Right lobe of liver (tissue), 6 donors: ENCODE results near the gene NUDC. TPM values are rescaled to one million over a fixed set of nuclear protein-coding genes. Genes with fewer than 3 reads are reported as not detected.

ENCODE experiments used
- ATAC-seq, 4 donors: fragments of 200-7000 bp; cut with Tn5 transposase; one replicate each; pipeline ENCODE4 v1.9.1; 2020; ENCODE audit warnings: mild to moderate bottlenecking in 4 of 4, moderate library complexity in 4 of 4
- DNase-seq, 3 donors: peaks; one replicate each; pipeline ENCODE4 v3.0.0-alpha.2; 2020
- H3K27ac ChIP-seq, 3 donors: fragments of 200-600 bp; one replicate each; pipeline ENCODE4 v1.8.0; 2022
- H3K27me3 ChIP-seq, 2 donors: fragments of 200-600 bp; one replicate each; pipeline ENCODE4 v1.8.0; 2022
- H3K36me3 ChIP-seq, 4 donors: fragments of 200-600 bp; sonication (generic) in 1 of 4; one replicate each; pipeline versions ENCODE4 v1.5.1 to v1.8.0; 2017 to 2022; ENCODE audit warnings: control low read depth in 1 of 4
- H3K4me1 ChIP-seq, 4 donors: fragments of 200-600 bp; sonication (generic) in 1 of 4; one replicate each; pipeline versions ENCODE4 v1.5.1 to v1.8.0; 2017 to 2022; ENCODE audit warnings: control low read depth in 1 of 4
- H3K4me3 ChIP-seq, 3 donors: fragments of 200-600 bp; one replicate each; pipeline ENCODE4 v1.8.0; 2022
- H3K9me3 ChIP-seq, 4 donors: fragments of 200-600 bp; sonication (generic) in 1 of 4; one replicate each; pipeline versions ENCODE4 v1.5.1 to v1.8.0; 2017 to 2022; ENCODE audit warnings: control low read depth in 1 of 4
- CTCF ChIP-seq, 4 donors: fragments of 200-600 bp in 3 of 4; fragments of 450-650 bp in 1 of 4; IDR thresholded peaks; one replicate each; pipeline versions ENCODE4 v1.5.1 to v1.8.0; 2016 to 2022; ENCODE audit warnings: antibody characterized with exemption in 4 of 4, mild to moderate bottlenecking in 2 of 4
- POLR2A ChIP-seq: fragments of 450-650 bp; IDR thresholded peaks from one replicate; pipeline ENCODE4 v1.6.1; 2017; ENCODE audit warnings: antibody characterized with exemption, mild to moderate bottlenecking
- WGBS: methylation state at CpG from one replicate; pipeline ENCODE4 v1.1.6; 2018; ENCODE audit warnings: low coverage, low lambda C conversion rate; ENCODE audit not compliant: insufficient coverage; ENCODE audit errors: missing lambda C conversion rate; 5-methylcytosine and 5-hydroxymethylcytosine counted together
- intact Hi-C, 2 donors: fragments of 100-400 bp; cut with DNase I; formaldehyde crosslinking; loops; one replicate each; pipeline versions ENCODE4 v1.11.2 to v1.14.1; 2022
- total RNA-seq, 6 experiments: library from RNA; depleted of rRNA in 2 of 6; stranded (reverse); fragments of >200 nt in 2 of 6; fragmentation: NEBNext Ultra II Directional in 3 of 6; extraction: Animal tissue kit (Norgen Biotek cat#: 25700) in 3 of 6; gene quantifications; one replicate each; pipeline versions ENCODE4 v1.1.0 to v1.2.4, GENCODE V29; 2016 to 2023
- donor health status: DM: no; HTN: yes; CAD: no.
- donor health status: DM: no; HTN: no; CAD: no.
- donor health status: DM: no; HTN: no; CAD: no.
- donor health status: DM: no; HTN: yes; CAD: no.
- donor health status: DM: no; HTN: yes; CAD: no.

Gene NUDC
- total RNA-seq, 6 experiments from 2014 or later = 40.9 to 60.8 (median 48.4) TPM

- Histone ChIP-seq H3K27ac (no peak overlapping the region), H3K4me1 (peaks cover 0 to 22% (median 5%) of the 10 kb centered on the region in 4 donors), H3K4me3 (no peak overlapping the region), H3K36me3 (peaks cover 0 to 50% (median 21%) of the 10 kb centered on the region in 4 donors), H3K27me3 (no peaks in the 10 kb centered on the region), H3K9me3 (no peaks in the 10 kb centered on the region)
- DNase-seq = no peak
- 80% methylated on average over 3 of the region's 3 CpGs for WGBS
- intact Hi-C loops = no loop called here
- TF ChIP-seq CTCF (IDR thresholded peaks at IDR 0.05) (no peak), POLR2A (no peak)
- no peak for ATAC-seq
Measured at GRCh38 chr1:26923711-26924110, 2.2 kb downstream of the NUDC start.

- Histone ChIP-seq H3K4me3 (no peak overlapping the region), H3K4me1 (peaks cover 0 to 18% (median 7%) of the 10 kb centered on the region in 4 donors), H3K27ac (no peak overlapping the region), H3K36me3 (peaks cover 0 to 41% (median 17%) of the 10 kb centered on the region in 4 donors), H3K9me3 (no peaks in the 10 kb centered on the region), H3K27me3 (no peaks in the 10 kb centered on the region)
- WGBS = 87% methylated on average over 3 of the region's 3 CpGs
- ATAC-seq (peak in 3 of 4 donors; percentile 25 to 50 (median 36)), DNase-seq (no peak)
- TF ChIP-seq POLR2A = no peak
- TF ChIP-seq CTCF (IDR thresholded peaks at IDR 0.05) = no peak
- intact Hi-C loops = no loop called here
Measured at GRCh38 chr1:26932531-26932930, 11.0 kb downstream of the NUDC start.

GRCh38 chr1:26936823-26937222 is 15.3 kb downstream of the NUDC start:
- whole genome bisulfite sequencing = 70% methylated on average over 6 of the region's 6 CpGs
- H3K27me3 ChIP-seq = no peaks in the 10 kb centered on the region
- TF ChIP-seq POLR2A (no peak), CTCF (IDR thresholded peaks at IDR 0.05) (no peak)
- ATAC-seq (no peak), DNase-seq (no peak)
- no peaks in the 10 kb centered on the region for H3K9me3 ChIP-seq
- H3K4me1 ChIP-seq = peaks cover 0 to 51% (median 19%) of the 10 kb centered on the region in 4 donors
- intact Hi-C loops = no loop called here
- peaks cover 3 to 19% (median 9%) of the 10 kb centered on the region in 4 donors for H3K36me3 ChIP-seq
- peak overlapping the region in 1 of 3 donors; percentile 76 for H3K27ac ChIP-seq
- no peak overlapping the region for H3K4me3 ChIP-seq

GRCh38 chr1:26938004-26938658 is 16.6 kb downstream of the NUDC start:
- Histone ChIP-seq H3K27me3 (no peaks in the 10 kb centered on the region), H3K4me3 (no peak overlapping the region), H3K27ac (peak overlapping the region; percentile 47 to 86 (median 66)), H3K36me3 (peaks cover 10 to 32% (median 14%) of the 10 kb centered on the region in 4 donors), H3K4me1 (peaks cover 0 to 59% (median 21%) of the 10 kb centered on the region in 4 donors), H3K9me3 (no peaks in the 10 kb centered on the region)
- DNase-seq = peak; percentile 82 to 96 (median 94)
- peak; percentile 90 to 97 (median 92) for ATAC-seq
- WGBS = 70% methylated on average over 2 of the region's 4 CpGs
- intact Hi-C loops = no loop called here
- peak in 1 of 4 donors; percentile 3 for TF ChIP-seq CTCF (IDR thresholded peaks at IDR 0.05)
- peak; percentile 66 for TF ChIP-seq POLR2A
